HepG2 (cell line): ENCODE data around the gene KLF3. TPM values are rescaled to one million over a fixed set of nuclear protein-coding genes. Genes with fewer than 3 reads are reported as not detected.

ENCODE experiments used
- ARID5B ChIP-seq: IDR thresholded peaks from 2 replicates; pipeline ENCODE4 v1.4.0; 2020; ENCODE audit warnings: mild to moderate bottlenecking, missing genetic modification reagents
- FOXC1 ChIP-seq: sonication (generic); formaldehyde crosslinking; IDR thresholded peaks from 2 replicates; pipeline ENCODE4 v1.8.0; 2022; ENCODE audit warnings: mild to moderate bottlenecking, missing genetic modification reagents, borderline replicate concordance
- KLF12 ChIP-seq: sonication (generic); formaldehyde crosslinking; IDR thresholded peaks from 2 replicates; pipeline ENCODE4 v1.4.0; 2020; ENCODE audit warnings: missing genetic modification reagents, borderline replicate concordance
- NFYB ChIP-seq: sonication (generic); formaldehyde crosslinking; IDR thresholded peaks from 2 replicates; pipeline ENCODE4 v1.4.0; 2020; ENCODE audit warnings: missing genetic modification reagents
- PLRG1 ChIP-seq: fragments of 450-650 bp; conservative IDR thresholded peaks from 2 replicates; pipeline ENCODE4 v1.6.1; 2016
- SKI ChIP-seq: fragments of 450-650 bp; IDR thresholded peaks from one replicate; pipeline ENCODE4 v1.6.1; 2018; ENCODE audit warnings: mild to moderate bottlenecking; ENCODE audit not compliant: partially characterized antibody
- SOX5 ChIP-seq: IDR thresholded peaks from 2 replicates; pipeline ENCODE4 v1.6.1; 2016; ENCODE audit warnings: borderline replicate concordance
- TBL1XR1 ChIP-seq: fragments of 150-350 bp; IDR thresholded peaks from 2 replicates; pipeline ENCODE4 v1.6.1; 2014; ENCODE audit warnings: borderline replicate concordance, low read length; ENCODE audit not compliant: partially characterized antibody
- ZBTB2 ChIP-seq: sonication (generic); formaldehyde crosslinking; IDR thresholded peaks from 2 replicates; pipeline ENCODE4 v1.8.0; 2022; ENCODE audit warnings: low read depth, missing genetic modification reagents
- ZBTB21 ChIP-seq: sonication (generic); formaldehyde crosslinking; IDR thresholded peaks from 2 replicates; pipeline ENCODE4 v1.4.0; 2020; ENCODE audit warnings: missing genetic modification reagents
- ZBTB40 ChIP-seq, 2 experiments: fragments of 450-650 bp in 1 of 2; sonication (generic) in 1 of 2; formaldehyde crosslinking in 1 of 2; IDR thresholded peaks; 2 replicates each; pipeline versions ENCODE4 v1.6.1 to v1.8.0; 2016 to 2022; ENCODE audit warnings: antibody characterized with exemption in 1 of 2, mild to moderate bottlenecking in 1 of 2, missing genetic modification reagents in 1 of 2
- ZNF251 ChIP-seq: sonication (generic); formaldehyde crosslinking; IDR thresholded peaks from 2 replicates; pipeline ENCODE4 v1.9.0; 2021; ENCODE audit warnings: mild to moderate bottlenecking, missing genetic modification reagents
- ZNF776 ChIP-seq: sonication (generic); formaldehyde crosslinking; IDR thresholded peaks from 2 replicates; pipeline ENCODE4 v1.4.0; 2020; ENCODE audit warnings: mild to moderate bottlenecking, missing genetic modification reagents
- ZSCAN31 ChIP-seq: sonication (generic); formaldehyde crosslinking; IDR thresholded peaks from 2 replicates; pipeline ENCODE4 v1.5.0; 2020; ENCODE audit warnings: low read depth, mild to moderate bottlenecking, missing genetic modification reagents
- polyA plus RNA-seq, 8 experiments: library from polyadenylated mRNA; depleted of rRNA in 3 of 8; stranded (reverse) in 7 of 8; unstranded in 1 of 8; fragments of >200 nt; fragmentation: Illumina TruSeq in 4 of 8; extraction: Trizol in 4 of 8; gene quantifications; 2 replicates each; pipeline versions ENCODE4 v1.2.1 to v1.2.3, GENCODE V29; 2011 to 2016; ENCODE audit warnings: low read depth in 4 of 8, missing spikeins in 1 of 8, mixed read lengths in 1 of 8; ENCODE audit not compliant: insufficient read depth in 1 of 8
- total RNA-seq, 5 experiments: library from RNA; depleted of rRNA; stranded (reverse); fragments of >200 nt; fragmentation: Illumina TruSeq; extraction: Trizol; gene quantifications; 2 replicates each; pipeline ENCODE4 v1.2.3, GENCODE V29; 2016; ENCODE audit warnings: low read depth in 1 of 5

Gene KLF3
- total and polyA plus RNA-seq, 2 of the 13 experiments (the other 11 are each of a cell fraction or from before 2014, with no cell fraction given), result 29.1 to 37.8 TPM

GRCh38 chr4:38667085-38667893 lies 3.3 kb downstream of the KLF3 start (continued):
- no peak for TF ChIP-seq ZBTB40 (IDR thresholded peaks at IDR 0.05)
- TF ChIP-seq ZBTB40 (CRISPR knock-in tag; IDR thresholded peaks at IDR 0.05), result peak; percentile 38; the same call in 1 of the 2 replicates
- no peak for TF ChIP-seq NFYB (CRISPR knock-in tag)
- TF ChIP-seq PLRG1, result no peak
- peak; percentile 42 for TF ChIP-seq SKI
- TF ChIP-seq KLF12, result peak; percentile 63; the same call in 1 of the 2 replicates
- TF ChIP-seq ZBTB2 (CRISPR knock-in tag), result no peak
- TF ChIP-seq ARID5B, result peak; percentile 89
- TF ChIP-seq FOXC1 (CRISPR knock-in tag), result no peak; the same call in 1 of the 2 replicates
- TF ChIP-seq SOX5, result peak; percentile 91
- TF ChIP-seq ZNF776 (CRISPR knock-in tag), result no peak
- peak; percentile 92 for TF ChIP-seq ZBTB21
- TF ChIP-seq TBL1XR1, result no peak
- TF ChIP-seq ZNF251 (CRISPR knock-in tag), result no peak
- TF ChIP-seq ZSCAN31, result peak; percentile 31; the same call in 1 of the 2 replicates
